Esophagus squamous epithelium (tissue), 4 donors: Measurements from ENCODE around the gene C7.
"Not testable (repeated sequence)": the region's sequence is repeated elsewhere in the genome, so short reads cannot be mapped to it uniquely, and the experiment has no call there.

Experiments
- POLR2A ChIP-seq, 4 donors: fragments of 450-650 bp; IDR thresholded peaks; one replicate each; pipeline ENCODE4 v1.6.1; 2017; ENCODE audit warnings: antibody characterized with exemption in 4 of 4, mild to moderate bottlenecking in 4 of 4, moderate library complexity in 3 of 4
- TF ChIP-seq, protein P1 (sequence below), 6 experiments: fragments of 450-650 bp in 4 of 6; fragments of 200-600 bp in 2 of 6; sonication (generic) in 2 of 6; IDR thresholded peaks; one replicate each; pipeline ENCODE4 v1.5.1; 2016 to 2019; ENCODE audit warnings: antibody characterized with exemption in 6 of 6, mild to moderate bottlenecking in 4 of 6, moderate library complexity in 4 of 6

DNA sequence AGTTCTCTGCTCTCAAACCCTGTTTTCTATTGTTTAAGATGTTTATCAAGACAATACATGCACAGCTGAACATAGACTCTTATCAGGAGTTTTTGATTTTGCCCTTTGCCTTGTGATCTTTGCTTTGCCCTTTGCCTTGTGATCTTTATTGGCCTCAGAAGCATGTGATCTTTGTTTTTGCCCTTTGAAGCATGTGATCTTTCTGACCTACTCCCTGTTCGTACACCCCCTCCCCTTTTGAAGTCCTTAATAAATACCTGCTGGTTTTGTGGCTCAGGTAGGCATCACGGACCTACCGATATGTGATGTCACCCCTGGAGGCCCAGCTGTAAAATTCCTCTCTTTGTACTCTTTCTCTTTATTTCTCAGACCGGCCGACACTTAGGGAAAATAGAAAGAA is 44.3 kb upstream of the C7 start:
- TF ChIP-seq, protein P1, sequence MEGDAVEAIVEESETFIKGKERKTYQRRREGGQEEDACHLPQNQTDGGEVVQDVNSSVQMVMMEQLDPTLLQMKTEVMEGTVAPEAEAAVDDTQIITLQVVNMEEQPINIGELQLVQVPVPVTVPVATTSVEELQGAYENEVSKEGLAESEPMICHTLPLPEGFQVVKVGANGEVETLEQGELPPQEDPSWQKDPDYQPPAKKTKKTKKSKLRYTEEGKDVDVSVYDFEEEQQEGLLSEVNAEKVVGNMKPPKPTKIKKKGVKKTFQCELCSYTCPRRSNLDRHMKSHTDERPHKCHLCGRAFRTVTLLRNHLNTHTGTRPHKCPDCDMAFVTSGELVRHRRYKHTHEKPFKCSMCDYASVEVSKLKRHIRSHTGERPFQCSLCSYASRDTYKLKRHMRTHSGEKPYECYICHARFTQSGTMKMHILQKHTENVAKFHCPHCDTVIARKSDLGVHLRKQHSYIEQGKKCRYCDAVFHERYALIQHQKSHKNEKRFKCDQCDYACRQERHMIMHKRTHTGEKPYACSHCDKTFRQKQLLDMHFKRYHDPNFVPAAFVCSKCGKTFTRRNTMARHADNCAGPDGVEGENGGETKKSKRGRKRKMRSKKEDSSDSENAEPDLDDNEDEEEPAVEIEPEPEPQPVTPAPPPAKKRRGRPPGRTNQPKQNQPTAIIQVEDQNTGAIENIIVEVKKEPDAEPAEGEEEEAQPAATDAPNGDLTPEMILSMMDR (IDR thresholded peaks at IDR 0.05), result not testable (repeated sequence)
- TF ChIP-seq POLR2A (IDR thresholded peaks at IDR 0.05), result not testable (repeated sequence)
